K562 (cell line): ENCODE data around the gene EXTL1. TPM values are rescaled to one million over a fixed set of nuclear protein-coding genes. Genes with fewer than 3 reads are reported as not detected.

Experiments
- polyA plus RNA-seq, 8 experiments: library from polyadenylated mRNA; depleted of rRNA in 4 of 8; stranded (reverse) in 5 of 8; unstranded in 3 of 8; fragments of >200 nt; fragmentation: Nextera tagmentation in 2 of 8; fragmentation: Illumina TruSeq in 1 of 8; extraction: Ambion mirVana in 2 of 8; extraction: Trizol in 1 of 8; gene quantifications; 2 replicates each; pipeline versions ENCODE4 v1.2.1 to v1.2.3, GENCODE V29; 2011 to 2014; ENCODE audit warnings: inconsistent platforms in 1 of 8, missing spikeins in 1 of 8
- total RNA-seq, 7 experiments: library from RNA; depleted of rRNA in 6 of 7; stranded (reverse); fragments of >200 nt in 6 of 7; fragmentation: Illumina TruSeq in 2 of 7; extraction: Trizol in 2 of 7; gene quantifications; 2 replicates each; pipeline versions ENCODE4 v1.2.1 to v1.2.3, GENCODE V29; 2011 to 2021; ENCODE audit warnings: low replicate concordance in 1 of 7
- TF ChIP-seq, protein P1 (sequence below): fragments of 450-650 bp; IDR thresholded peaks from 2 replicates; pipeline ENCODE4 v1.6.1; 2016; ENCODE audit warnings: antibody characterized with exemption
- TF ChIP-seq, protein P2 (sequence below): fragments of 200-600 bp; sonication (generic); IDR thresholded peaks from one replicate; pipeline ENCODE4 v1.6.1; 2012; ENCODE audit warnings: mild to moderate bottlenecking, low read depth, low read length, inconsistent platforms
- TF ChIP-seq, protein P3 (sequence below), 2 experiments: fragments of 450-650 bp in 1 of 2; sonication (generic) in 1 of 2; formaldehyde crosslinking in 1 of 2; IDR thresholded peaks; 2 replicates each; pipeline versions ENCODE4 v1.7.1 to v1.9.0; 2016 to 2022; ENCODE audit warnings: inconsistent platforms in 1 of 2, mild to moderate bottlenecking in 1 of 2, missing genetic modification reagents in 1 of 2

The EXTL1 gene
- total and polyA plus RNA-seq, 9 of the 15 experiments (the other 6 are each of a cell fraction or from before 2014, with no cell fraction given) = 0.04 to 0.23 (median 0.08) TPM; not detected in 3

DNA sequence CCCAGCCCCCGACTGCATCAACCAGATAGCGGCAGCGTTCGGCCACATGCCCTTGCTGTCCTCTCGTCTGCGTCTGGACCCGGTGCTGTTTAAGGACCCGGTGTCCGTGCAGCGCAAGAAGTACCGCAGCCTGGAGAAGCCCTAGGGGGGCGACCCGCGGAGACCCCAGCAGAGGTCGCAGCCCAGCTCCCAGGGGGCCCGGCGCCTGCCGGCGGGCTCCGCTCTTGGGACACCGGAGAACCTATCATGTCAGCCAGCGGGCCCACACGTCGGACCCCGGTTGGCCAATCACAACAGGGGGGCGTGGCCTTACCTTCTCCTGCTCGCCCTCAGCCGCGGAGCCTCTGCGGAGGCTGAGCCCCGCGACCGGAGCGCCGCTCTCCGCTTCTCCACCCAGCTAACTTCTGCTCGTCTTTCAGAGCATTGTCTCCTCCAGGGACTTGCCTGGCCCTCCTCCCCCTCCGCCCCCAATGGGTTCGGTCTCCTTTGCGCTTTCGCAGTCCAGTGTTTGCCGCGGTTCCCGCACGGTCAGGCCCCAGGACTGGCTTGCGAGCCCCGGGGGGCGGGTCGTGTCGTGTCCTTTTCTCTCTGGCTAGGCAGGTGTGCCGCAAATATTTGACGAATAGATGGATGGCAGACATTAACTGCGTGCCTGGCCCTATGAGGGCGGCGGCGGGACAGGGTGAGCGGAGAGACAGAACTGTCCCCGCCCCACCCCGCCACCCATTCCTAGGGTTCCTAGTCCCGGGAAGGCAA lies 13.8 kb downstream of the EXTL1 start (continued):
- TF ChIP-seq, protein P1, sequence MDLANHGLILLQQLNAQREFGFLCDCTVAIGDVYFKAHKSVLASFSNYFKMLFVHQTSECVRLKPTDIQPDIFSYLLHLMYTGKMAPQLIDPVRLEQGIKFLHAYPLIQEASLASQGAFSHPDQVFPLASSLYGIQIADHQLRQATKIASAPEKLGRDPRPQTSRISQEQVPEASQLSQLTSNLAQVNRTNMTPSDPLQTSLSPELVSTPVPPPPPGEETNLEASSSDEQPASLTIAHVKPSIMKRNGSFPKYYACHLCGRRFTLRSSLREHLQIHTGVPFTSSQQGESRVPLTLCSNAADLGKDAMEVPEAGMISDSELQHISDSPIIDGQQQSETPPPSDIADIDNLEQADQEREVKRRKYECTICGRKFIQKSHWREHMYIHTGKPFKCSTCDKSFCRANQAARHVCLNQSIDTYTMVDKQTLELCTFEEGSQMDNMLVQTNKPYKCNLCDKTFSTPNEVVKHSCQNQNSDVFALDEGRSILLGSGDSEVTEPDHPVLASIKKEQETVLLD = no peak
- TF ChIP-seq, protein P2, sequence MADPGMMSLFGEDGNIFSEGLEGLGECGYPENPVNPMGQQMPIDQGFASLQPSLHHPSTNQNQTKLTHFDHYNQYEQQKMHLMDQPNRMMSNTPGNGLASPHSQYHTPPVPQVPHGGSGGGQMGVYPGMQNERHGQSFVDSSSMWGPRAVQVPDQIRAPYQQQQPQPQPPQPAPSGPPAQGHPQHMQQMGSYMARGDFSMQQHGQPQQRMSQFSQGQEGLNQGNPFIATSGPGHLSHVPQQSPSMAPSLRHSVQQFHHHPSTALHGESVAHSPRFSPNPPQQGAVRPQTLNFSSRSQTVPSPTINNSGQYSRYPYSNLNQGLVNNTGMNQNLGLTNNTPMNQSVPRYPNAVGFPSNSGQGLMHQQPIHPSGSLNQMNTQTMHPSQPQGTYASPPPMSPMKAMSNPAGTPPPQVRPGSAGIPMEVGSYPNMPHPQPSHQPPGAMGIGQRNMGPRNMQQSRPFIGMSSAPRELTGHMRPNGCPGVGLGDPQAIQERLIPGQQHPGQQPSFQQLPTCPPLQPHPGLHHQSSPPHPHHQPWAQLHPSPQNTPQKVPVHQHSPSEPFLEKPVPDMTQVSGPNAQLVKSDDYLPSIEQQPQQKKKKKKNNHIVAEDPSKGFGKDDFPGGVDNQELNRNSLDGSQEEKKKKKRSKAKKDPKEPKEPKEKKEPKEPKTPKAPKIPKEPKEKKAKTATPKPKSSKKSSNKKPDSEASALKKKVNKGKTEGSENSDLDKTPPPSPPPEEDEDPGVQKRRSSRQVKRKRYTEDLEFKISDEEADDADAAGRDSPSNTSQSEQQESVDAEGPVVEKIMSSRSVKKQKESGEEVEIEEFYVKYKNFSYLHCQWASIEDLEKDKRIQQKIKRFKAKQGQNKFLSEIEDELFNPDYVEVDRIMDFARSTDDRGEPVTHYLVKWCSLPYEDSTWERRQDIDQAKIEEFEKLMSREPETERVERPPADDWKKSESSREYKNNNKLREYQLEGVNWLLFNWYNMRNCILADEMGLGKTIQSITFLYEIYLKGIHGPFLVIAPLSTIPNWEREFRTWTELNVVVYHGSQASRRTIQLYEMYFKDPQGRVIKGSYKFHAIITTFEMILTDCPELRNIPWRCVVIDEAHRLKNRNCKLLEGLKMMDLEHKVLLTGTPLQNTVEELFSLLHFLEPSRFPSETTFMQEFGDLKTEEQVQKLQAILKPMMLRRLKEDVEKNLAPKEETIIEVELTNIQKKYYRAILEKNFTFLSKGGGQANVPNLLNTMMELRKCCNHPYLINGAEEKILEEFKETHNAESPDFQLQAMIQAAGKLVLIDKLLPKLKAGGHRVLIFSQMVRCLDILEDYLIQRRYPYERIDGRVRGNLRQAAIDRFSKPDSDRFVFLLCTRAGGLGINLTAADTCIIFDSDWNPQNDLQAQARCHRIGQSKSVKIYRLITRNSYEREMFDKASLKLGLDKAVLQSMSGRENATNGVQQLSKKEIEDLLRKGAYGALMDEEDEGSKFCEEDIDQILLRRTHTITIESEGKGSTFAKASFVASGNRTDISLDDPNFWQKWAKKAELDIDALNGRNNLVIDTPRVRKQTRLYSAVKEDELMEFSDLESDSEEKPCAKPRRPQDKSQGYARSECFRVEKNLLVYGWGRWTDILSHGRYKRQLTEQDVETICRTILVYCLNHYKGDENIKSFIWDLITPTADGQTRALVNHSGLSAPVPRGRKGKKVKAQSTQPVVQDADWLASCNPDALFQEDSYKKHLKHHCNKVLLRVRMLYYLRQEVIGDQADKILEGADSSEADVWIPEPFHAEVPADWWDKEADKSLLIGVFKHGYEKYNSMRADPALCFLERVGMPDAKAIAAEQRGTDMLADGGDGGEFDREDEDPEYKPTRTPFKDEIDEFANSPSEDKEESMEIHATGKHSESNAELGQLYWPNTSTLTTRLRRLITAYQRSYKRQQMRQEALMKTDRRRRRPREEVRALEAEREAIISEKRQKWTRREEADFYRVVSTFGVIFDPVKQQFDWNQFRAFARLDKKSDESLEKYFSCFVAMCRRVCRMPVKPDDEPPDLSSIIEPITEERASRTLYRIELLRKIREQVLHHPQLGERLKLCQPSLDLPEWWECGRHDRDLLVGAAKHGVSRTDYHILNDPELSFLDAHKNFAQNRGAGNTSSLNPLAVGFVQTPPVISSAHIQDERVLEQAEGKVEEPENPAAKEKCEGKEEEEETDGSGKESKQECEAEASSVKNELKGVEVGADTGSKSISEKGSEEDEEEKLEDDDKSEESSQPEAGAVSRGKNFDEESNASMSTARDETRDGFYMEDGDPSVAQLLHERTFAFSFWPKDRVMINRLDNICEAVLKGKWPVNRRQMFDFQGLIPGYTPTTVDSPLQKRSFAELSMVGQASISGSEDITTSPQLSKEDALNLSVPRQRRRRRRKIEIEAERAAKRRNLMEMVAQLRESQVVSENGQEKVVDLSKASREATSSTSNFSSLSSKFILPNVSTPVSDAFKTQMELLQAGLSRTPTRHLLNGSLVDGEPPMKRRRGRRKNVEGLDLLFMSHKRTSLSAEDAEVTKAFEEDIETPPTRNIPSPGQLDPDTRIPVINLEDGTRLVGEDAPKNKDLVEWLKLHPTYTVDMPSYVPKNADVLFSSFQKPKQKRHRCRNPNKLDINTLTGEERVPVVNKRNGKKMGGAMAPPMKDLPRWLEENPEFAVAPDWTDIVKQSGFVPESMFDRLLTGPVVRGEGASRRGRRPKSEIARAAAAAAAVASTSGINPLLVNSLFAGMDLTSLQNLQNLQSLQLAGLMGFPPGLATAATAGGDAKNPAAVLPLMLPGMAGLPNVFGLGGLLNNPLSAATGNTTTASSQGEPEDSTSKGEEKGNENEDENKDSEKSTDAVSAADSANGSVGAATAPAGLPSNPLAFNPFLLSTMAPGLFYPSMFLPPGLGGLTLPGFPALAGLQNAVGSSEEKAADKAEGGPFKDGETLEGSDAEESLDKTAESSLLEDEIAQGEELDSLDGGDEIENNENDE = no peak
- TF ChIP-seq, protein P3, sequence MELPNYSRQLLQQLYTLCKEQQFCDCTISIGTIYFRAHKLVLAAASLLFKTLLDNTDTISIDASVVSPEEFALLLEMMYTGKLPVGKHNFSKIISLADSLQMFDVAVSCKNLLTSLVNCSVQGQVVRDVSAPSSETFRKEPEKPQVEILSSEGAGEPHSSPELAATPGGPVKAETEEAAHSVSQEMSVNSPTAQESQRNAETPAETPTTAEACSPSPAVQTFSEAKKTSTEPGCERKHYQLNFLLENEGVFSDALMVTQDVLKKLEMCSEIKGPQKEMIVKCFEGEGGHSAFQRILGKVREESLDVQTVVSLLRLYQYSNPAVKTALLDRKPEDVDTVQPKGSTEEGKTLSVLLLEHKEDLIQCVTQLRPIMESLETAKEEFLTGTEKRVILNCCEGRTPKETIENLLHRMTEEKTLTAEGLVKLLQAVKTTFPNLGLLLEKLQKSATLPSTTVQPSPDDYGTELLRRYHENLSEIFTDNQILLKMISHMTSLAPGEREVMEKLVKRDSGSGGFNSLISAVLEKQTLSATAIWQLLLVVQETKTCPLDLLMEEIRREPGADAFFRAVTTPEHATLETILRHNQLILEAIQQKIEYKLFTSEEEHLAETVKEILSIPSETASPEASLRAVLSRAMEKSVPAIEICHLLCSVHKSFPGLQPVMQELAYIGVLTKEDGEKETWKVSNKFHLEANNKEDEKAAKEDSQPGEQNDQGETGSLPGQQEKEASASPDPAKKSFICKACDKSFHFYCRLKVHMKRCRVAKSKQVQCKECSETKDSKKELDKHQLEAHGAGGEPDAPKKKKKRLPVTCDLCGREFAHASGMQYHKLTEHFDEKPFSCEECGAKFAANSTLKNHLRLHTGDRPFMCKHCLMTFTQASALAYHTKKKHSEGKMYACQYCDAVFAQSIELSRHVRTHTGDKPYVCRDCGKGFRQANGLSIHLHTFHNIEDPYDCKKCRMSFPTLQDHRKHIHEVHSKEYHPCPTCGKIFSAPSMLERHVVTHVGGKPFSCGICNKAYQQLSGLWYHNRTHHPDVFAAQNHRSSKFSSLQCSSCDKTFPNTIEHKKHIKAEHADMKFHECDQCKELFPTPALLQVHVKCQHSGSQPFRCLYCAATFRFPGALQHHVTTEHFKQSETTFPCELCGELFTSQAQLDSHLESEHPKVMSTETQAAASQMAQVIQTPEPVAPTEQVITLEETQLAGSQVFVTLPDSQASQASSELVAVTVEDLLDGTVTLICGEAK (IDR thresholded peaks at IDR 0.05) = peak; percentile 37; the same call in 1 of the 2 replicates
- TF ChIP-seq, protein P3 (CRISPR knock-in tag; IDR thresholded peaks at IDR 0.05) = no peak
